HG03378 (cell line): Measurements from ENCODE around the gene P3H2.
"Not testable (repeated sequence)": the region's sequence is repeated elsewhere in the genome, so short reads cannot be mapped to it uniquely, and the experiment has no call there.

Source experiments
- ATAC-seq: cut with Tn5 transposase; IDR thresholded peaks from one replicate; pipeline ENCODE4 v1.9.1; 2021; ENCODE audit warnings: mild to moderate bottlenecking, moderate library complexity; ENCODE audit not compliant: unreplicated experiment

Gene P3H2

DNA sequence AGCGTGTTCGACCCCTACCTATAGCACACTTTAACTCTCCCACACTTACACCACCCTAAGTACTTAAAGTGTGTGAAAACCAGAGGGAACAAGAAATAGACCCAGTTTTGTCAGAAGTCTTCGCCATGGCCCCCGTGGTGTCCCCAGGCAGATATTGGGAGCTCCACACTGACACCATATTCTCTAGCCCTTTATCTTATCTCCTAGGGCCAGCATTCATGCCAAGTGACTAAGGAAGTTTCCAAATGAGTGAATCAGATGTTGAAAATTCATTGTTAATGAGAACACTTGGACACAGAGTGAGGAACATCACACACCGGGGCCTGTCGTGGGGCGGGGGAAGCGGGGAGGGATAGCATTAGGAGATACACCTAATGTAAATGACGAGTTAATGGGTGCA is 31.8 kb downstream of the P3H2 start:
- ATAC-seq = no peak

- no peak for ATAC-seq
These were observed 34.5 kb downstream of the P3H2 start for GRCh38 chr3:190086191-190086590.

DNA sequence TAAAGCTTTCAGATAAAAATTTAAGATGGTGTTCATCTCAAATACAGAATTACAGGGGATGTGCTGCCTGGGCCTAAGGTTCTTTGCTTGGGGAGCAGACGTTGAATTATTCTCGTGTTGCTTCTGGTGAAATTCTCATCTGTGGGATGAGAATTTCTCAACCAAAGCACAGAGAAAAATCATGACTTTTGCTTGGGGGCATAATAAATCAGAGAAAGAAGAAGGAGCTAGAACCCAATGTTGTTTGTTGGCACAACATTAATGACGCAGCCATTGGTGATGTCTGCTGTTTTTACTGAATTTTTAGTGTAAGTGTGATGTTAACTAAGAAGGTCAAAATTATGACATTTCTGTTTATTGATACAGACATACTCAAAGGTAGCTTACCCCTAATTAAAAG is 35.7 kb downstream of the P3H2 start:
- no peak for ATAC-seq

DNA sequence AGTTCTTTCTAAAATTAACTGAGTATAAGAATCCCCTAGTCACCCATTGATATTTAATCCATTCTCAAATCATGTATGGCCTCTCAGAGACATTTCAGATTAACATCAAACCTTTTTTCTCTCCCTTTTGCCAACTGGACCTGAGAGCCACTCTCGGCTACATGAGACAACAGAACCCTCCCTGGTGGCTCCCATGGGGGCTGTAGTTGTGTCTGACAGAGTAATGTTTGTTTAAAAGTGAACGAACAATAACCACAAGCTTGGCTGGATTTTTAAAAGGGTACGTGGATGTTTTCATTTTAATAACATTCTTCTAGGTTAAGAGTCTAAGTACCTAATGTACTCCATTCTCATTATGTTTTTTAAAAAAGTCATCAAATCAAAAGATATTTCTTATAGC is 37.1 kb downstream of the P3H2 start:
- ATAC-seq = no peak

DNA sequence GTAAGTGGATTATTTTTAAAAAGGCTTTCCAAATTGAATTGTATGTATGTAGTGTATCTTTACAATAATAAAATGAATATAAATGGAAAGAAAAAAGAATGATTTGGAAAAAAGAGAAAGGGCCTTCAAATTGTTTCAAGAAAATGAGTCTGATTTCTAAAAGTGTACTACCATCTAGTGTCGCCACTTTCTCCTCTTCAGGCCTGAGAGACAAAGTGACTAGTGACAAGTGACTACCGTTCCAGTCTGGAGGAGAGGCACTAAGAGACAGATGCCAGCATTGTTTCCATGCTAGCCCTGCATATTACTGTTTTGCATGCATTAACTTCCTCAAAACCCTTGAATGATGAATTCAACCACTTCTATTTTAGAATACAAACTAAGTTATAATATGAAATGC is 39.3 kb downstream of the P3H2 start:
- ATAC-seq = no peak

DNA sequence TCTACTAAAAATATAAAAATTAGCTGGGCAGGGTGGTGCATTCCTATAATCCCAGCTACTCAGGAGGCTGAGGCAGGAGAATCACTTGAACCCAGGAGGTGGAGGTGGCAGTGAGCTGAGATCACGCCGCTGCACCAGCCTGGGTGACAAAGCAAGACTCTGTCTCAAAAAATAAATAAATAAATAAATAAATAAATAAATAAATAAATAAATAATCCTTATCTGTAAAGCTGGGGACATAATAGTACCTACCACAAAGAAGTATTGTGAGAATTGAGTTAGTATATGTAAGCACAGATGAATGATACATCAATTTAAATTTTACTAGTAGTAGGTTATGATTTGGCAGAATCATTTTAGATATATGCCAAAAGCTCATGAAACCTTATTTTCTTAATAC is 41.5 kb downstream of the P3H2 start:
- ATAC-seq = not testable (repeated sequence)

DNA sequence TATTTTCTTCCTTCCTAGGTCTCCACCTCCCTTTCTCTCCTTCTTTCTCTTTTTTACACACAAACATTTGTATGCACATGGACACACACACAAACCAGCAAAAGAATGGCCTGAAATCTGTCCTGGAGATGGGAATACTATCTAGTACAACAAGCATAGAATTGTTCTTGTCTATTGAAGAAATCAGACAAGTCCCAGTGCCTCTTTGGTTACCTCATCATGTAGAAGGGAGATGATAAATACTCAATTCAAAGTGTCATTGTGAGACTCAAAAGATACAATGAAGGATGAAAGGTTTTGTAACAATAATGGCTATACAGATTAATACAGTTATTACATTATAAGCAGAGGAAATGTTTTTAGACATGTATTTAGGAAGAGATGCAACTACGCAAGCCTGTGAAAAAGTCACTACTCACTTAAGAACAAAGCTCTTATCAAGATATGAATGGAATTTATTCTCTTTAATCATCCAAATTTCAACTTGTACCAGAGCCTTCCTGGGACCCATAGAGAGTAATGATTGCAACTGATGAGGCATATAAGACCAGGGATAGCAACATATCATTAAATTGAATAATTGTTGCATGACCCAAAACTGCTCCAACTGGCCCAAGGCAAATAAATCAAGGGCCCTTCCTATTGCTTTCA is 43.2 kb downstream of the P3H2 start:
- no peak for ATAC-seq

- ATAC-seq = no peak
These were observed 43.9 kb downstream of the P3H2 start for GRCh38 chr3:190076601-190077394.

DNA sequence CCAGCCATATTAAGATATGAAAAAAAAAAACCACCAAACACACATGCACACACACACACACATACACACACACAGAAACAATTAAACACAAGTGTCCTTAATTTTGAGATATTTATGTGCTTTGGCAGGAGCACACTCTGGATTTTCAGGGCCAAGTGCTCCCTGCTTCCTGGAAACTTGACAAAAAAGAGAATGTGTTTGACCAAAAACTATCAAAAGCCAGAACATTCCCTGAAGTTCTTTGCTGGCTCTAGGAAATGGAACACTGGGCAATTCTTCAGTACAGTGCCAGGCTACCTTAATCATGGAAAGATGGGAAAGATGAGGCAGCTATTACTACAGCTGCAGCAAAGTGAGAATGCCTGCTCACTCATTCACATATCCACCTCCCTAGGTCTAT is 44.6 kb downstream of the P3H2 start:
- ATAC-seq = no peak

DNA sequence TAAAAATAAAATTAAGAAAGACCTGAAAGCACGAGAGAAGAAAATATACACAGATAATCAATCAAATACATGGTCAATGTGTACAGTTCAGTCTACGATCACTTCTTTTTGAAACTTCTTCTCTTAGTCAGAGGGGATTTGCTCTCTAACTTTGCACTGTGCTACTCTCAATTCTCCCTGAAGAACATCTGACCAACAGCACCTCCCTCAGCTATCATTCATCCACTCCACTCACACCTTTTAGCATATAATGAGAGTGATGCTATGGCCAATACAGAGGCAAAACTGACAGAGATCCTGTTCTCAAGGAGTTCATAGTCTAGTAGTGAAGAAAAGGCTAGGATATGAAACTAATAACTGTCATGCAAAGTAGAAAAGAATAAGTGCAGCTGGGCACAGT is 45.9 kb downstream of the P3H2 start:
- ATAC-seq = no peak

GRCh38 chr3:190073264-190074008 is 47.3 kb downstream of the P3H2 start:
- peak; percentile 75 for ATAC-seq

DNA sequence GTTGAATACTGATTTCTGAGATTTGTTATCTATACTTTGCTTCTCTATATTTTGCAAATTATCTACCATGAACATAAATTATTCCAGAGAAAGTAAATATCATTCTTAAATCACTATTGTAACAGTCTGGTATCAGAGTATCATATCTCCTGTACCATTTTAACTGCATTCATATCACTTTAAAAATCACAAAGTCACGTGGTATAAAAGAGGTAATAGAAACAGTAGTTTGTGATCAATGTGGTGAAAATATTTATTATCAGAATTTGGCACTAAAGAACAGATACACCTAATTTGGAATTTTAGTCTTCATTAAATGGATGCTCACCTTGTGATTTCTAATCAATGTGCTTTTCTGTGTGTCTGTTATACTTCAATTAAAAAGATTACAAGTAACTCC is 47.8 kb downstream of the P3H2 start:
- no peak for ATAC-seq

- ATAC-seq = not testable (repeated sequence)
These were observed 48.8 kb downstream of the P3H2 start for GRCh38 chr3:190071921-190072320.

GRCh38 chr3:190070622-190071347 is 49.9 kb downstream of the P3H2 start:
- no peak for ATAC-seq

- no peak for ATAC-seq
These were observed 55.5 kb downstream of the P3H2 start for GRCh38 chr3:190065204-190065603.

GRCh38 chr3:190064659-190065058 is 56.0 kb downstream of the P3H2 start:
- ATAC-seq = no peak

- no peak for ATAC-seq
These were observed 56.6 kb downstream of the P3H2 start for GRCh38 chr3:190064112-190064511.

DNA sequence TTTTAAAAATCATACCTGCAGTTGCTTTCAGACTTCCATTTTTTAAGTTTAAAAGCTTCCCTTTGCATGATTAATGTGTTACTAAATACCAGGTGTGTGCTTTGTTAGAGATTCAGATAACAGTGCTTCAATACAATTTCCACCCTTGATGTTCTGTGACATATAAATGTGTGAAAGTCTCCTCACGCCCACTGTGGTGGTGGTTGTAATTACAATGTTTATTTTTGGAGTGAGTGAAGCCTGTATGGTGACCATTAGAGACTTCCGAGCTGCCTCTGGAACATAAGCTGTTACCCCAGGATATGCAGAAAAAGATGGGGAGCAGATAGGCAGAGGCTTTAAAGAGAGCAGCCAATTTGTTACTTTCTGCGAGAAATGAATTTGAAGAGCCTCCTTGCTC is 57.2 kb downstream of the P3H2 start:
- no peak for ATAC-seq

GRCh38 chr3:190060192-190060775 is 60.4 kb downstream of the P3H2 start:
- no peak for ATAC-seq

DNA sequence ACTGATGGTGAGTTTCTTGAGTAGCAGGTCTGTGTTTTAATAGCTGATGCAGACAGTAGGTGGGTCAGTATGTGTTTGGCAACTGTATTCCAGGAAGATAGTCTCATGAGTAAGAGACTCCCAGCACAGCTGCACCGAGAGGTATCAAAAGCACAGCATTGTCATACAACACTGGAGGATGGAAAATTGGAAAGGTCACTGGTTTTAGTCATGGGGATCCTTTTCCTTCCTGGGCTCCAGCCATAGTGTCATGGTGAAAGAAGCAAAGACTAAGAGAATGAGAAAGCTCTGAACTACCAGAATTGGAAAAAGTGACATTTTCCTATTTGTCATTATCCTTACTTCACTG is 61.5 kb downstream of the P3H2 start:
- ATAC-seq = no peak
